GM12873 (cell line): ENCODE results near the gene IFNA13.

Experiments used
- TF ChIP-seq, protein P1 (sequence below): IDR thresholded peaks from 2 replicates; pipeline ENCODE4 v1.5.1; 2012; ENCODE audit warnings: low read depth, mild to moderate bottlenecking, moderate library complexity, low read length, control low read depth; ENCODE audit not compliant: insufficient read depth; ENCODE audit errors: missing control alignments

The IFNA13 gene

GRCh38 chr9:21367957-21368356, at the start of gene IFNA13:
IFNA13 (minus strand) TSS chr9:21368057; CDS start chr9:21368010, 47 bp downstream.
- TF ChIP-seq, protein P1, sequence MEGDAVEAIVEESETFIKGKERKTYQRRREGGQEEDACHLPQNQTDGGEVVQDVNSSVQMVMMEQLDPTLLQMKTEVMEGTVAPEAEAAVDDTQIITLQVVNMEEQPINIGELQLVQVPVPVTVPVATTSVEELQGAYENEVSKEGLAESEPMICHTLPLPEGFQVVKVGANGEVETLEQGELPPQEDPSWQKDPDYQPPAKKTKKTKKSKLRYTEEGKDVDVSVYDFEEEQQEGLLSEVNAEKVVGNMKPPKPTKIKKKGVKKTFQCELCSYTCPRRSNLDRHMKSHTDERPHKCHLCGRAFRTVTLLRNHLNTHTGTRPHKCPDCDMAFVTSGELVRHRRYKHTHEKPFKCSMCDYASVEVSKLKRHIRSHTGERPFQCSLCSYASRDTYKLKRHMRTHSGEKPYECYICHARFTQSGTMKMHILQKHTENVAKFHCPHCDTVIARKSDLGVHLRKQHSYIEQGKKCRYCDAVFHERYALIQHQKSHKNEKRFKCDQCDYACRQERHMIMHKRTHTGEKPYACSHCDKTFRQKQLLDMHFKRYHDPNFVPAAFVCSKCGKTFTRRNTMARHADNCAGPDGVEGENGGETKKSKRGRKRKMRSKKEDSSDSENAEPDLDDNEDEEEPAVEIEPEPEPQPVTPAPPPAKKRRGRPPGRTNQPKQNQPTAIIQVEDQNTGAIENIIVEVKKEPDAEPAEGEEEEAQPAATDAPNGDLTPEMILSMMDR, result no peak

DNA sequence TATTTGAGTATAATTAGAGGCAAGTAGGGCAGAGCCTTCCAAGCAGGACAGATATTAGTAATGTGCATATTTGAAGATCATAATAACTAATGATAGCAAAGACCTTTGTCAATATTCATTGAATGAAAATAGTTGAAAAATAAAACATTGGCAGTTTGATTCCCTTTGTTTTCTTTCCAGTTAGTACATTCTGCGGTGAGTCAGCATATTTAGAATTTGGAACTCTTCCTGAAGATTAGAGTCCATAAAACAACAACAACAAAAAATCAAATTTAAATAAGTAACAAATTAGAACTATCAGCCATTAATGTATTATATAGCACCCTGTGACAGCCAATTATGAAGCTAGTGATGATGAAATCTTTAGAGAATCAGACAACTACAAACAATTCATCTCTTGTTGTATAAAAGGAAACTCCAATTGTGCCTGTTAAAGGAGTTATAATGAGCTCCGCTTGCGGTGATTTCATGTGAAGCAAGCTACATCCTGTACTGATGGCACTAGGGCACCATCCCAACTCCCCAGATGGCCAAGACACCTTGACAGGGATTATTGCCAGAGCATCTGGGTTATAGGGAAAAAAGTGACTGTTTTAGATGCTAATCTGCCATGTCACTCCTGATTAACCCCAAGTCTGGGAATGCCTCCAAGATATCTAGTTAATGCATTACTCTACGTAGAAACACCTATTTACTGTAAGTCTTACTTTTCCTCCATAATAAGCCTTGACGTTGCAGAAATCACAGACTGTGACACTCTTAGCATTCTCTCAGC, 47.8 kb upstream of the IFNA13 start:
- TF ChIP-seq, protein P1, result no peak

DNA sequence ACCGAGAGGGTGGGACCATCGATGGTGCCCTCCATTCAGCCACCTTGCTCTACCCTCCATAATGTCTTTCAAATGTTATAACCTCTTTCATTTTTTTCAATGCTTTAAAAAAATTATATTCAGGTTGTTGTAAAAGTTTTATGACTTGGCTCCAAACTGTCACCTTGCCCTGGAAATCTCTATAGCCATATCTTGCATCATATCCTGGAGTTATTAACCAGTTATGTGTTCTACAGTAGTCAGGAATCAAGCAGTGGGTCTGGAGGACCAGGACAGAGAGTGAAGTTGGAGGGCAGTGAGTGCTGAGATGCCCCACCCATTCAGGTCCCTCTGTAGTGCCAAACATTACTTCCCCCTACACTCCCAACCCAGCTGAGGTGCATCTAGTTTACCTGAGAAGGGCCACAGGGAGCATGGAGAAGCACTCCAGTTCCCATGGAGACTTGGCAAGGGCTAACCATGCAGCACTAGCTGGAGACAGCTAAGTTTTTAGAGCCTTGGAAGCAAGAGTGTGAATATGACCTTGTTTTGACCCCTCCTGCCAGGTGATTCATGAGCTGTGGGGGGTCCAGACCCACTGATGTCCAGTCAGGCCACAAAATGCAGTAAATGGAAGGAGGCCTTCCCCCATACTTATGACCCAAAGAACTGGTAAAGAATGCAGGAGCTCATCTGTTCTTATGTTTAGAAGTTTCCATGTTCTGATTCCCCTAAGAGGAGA, 46.5 kb upstream of the IFNA13 start:
- TF ChIP-seq, protein P1, result no peak

GRCh38 chr9:21413624-21414023, 45.8 kb upstream of the IFNA13 start:
- TF ChIP-seq, protein P1, result peak; percentile 68

GRCh38 chr9:21413151-21413550, 45.3 kb upstream of the IFNA13 start:
- TF ChIP-seq, protein P1, result no peak

DNA sequence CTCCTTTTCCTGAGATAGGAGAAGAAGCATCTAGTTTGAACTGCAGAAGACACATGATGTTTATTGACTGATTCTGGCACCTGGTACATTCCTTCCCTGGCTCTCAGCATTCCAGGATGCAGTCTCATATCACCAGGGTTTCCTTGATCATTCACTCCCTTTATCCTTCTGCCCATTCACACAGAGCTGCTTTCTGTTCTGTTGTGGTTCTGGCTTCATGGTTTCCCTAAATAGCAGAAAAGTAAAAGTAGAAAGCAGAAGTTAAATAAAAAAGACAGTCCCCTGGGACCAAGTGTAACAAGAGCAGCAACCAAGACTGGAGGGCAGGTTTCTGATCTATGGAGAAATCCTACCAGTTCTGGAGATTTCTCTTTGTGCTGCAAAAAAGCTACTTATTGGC, 44.2 kb upstream of the IFNA13 start:
- TF ChIP-seq, protein P1, result no peak

- TF ChIP-seq, protein P1, result no peak
Measured at GRCh38 chr9:21408817-21409216, 41.0 kb upstream of the IFNA13 start, which contains the start of gene IFNA8. IFNA8 (plus strand) TSS chr9:21409117; CDS start chr9:21409177, 60 bp downstream.
